Measurements from ENCODE around the gene MYL7. TPM values are rescaled to one million over a fixed set of nuclear protein-coding genes. Genes with fewer than 3 reads are reported as not detected.

Gene MYL7
- total and polyA plus RNA-seq, 7 donors = 0.15 to 1.7 (median 0.98) TPM; not detected in 3

- TF ChIP-seq CTCF (IDR thresholded peaks at IDR 0.05) = no peak
- ATAC-seq (no peak), DNase-seq (no peak)
- Histone ChIP-seq H3K4me1 (no peaks in the 10 kb centered on the region), H3K36me3 (ENCODE audit: insufficient read depth in 1 of 2, low read depth in 1 of 2) (no peaks in the 10 kb centered on the region), H3K27ac (no peak overlapping the region), H3K9me3 (no peaks in the 10 kb centered on the region), H3K4me3 (no peak overlapping the region), H3K27me3 (ENCODE audit: insufficient read depth in 3 of 3, low read length in 2 of 3) (no peaks in the 10 kb centered on the region)
- intact Hi-C loops (cut with DNase I) = no loop called here
- whole genome bisulfite sequencing, 3 donors = 56 to 70% (median 62%) methylated on average over 2 of the region's 2 CpGs
Observed at GRCh38 chr7:44094883-44095592, 46.1 kb downstream of the MYL7 start.

- DNase-seq (peak in 1 of 2 donors; percentile 3), ATAC-seq (no peak)
- 82 to 86% (median 85%) methylated on average over 2 of the region's 2 CpGs for WGBS, 3 donors
- intact Hi-C loops (cut with DNase I) = no loop called here
- H3K27me3 ChIP-seq (ENCODE audit: insufficient read depth in 3 of 3, low read length in 2 of 3) = no peaks in the 10 kb centered on the region
- no peak overlapping the region for H3K4me3 ChIP-seq
- H3K9me3 ChIP-seq = no peaks in the 10 kb centered on the region
- no peaks in the 10 kb centered on the region for H3K36me3 ChIP-seq (ENCODE audit: insufficient read depth in 1 of 2, low read depth in 1 of 2)
- no peak overlapping the region for H3K27ac ChIP-seq
- no peak for TF ChIP-seq CTCF (IDR thresholded peaks at IDR 0.05)
- H3K4me1 ChIP-seq = peaks cover 1% of the 10 kb centered on the region
Observed at GRCh38 chr7:44094365-44094764, 46.8 kb downstream of the MYL7 start.

GRCh38 chr7:44093102-44093641 is 48.0 kb downstream of the MYL7 start:
- ATAC-seq = no peak
- Histone ChIP-seq H3K4me3 (no peak overlapping the region), H3K9me3 (no peaks in the 10 kb centered on the region), H3K4me1 (peaks cover 11% of the 10 kb centered on the region), H3K27ac (no peak overlapping the region), H3K36me3 (ENCODE audit: insufficient read depth in 1 of 2, low read depth in 1 of 2) (no peaks in the 10 kb centered on the region), H3K27me3 (ENCODE audit: insufficient read depth in 3 of 3, low read length in 2 of 3) (no peaks in the 10 kb centered on the region)
- DNase-seq = peak; percentile 2 to 12
- 82 to 89% (median 86%) methylated on average over 6 of the region's 6 CpGs for WGBS, 3 donors
- TF ChIP-seq CTCF (IDR thresholded peaks at IDR 0.05) = no peak
- intact Hi-C loops (cut with DNase I) = no loop called here

Other genes with a start within 250 kb of the MYL7 start
- 10 to 100 TPM; 41.3 to 54.4 (median 44.8) TPM for gene URGCP, start 234.7 kb downstream of the MYL7 start, total RNA-seq
- 10 to 100 TPM; 19.2 to 31.8 (median 22.4) TPM for gene URGCP, start 234.7 kb downstream of the MYL7 start, polyA plus RNA-seq
- gene UBE2D4, start 214.9 kb downstream of the MYL7 start, total RNA-seq = 10 to 100 TPM; 54.2 to 78.8 (median 69.1) TPM
- gene UBE2D4, start 214.9 kb downstream of the MYL7 start, polyA plus RNA-seq = 100 to 1,000 TPM in 1 of 3 donors, 10 to 100 TPM in 2; 50.2 to 118 (median 61.1) TPM
- not detected for gene SPDYE1, start 143.4 kb downstream of the MYL7 start, total RNA-seq
- gene SPDYE1, start 143.4 kb downstream of the MYL7 start, polyA plus RNA-seq = not detected
- gene DBNL, start 96.6 kb downstream of the MYL7 start, total RNA-seq = 10 to 100 TPM; 33.4 to 45.1 (median 38.7) TPM
- gene DBNL, start 96.6 kb downstream of the MYL7 start, polyA plus RNA-seq = 10 to 100 TPM; 35.5 to 66.7 (median 53.0) TPM
- 100 to 1,000 TPM; 214 to 449 (median 298) TPM for gene PGAM2, start 75.8 kb downstream of the MYL7 start, total RNA-seq
- 1,000 to 10,000 TPM in 1 of 3 donors, 100 to 1,000 TPM in 2; 285 to 1,581 (median 569) TPM for gene PGAM2, start 75.8 kb downstream of the MYL7 start, polyA plus RNA-seq
- gene POLM, start 58.8 kb downstream of the MYL7 start, total RNA-seq = 10 to 100 TPM in 3 of 4 donors, 1 to 10 TPM in 1; 7.7 to 13.1 (median 10.4) TPM
- gene POLM, start 58.8 kb downstream of the MYL7 start, polyA plus RNA-seq = 1 to 10 TPM; 7.1 to 9.6 (median 7.1) TPM
- 10 to 100 TPM in 3 of 4 donors, 1 to 10 TPM in 1; 6.9 to 22.0 (median 14.6) TPM for gene AEBP1, start 37.0 kb downstream of the MYL7 start, total RNA-seq
- 1 to 10 TPM; 2.8 to 7.8 (median 5.9) TPM for gene AEBP1, start 37.0 kb downstream of the MYL7 start, polyA plus RNA-seq
- 100 to 1,000 TPM in 3 of 4 donors, 10 to 100 TPM in 1; 79.2 to 127 (median 119) TPM for gene POLD2, start 17.8 kb downstream of the MYL7 start, total RNA-seq
- gene POLD2, start 17.8 kb downstream of the MYL7 start, polyA plus RNA-seq = 10 to 100 TPM; 57.3 to 87.1 (median 81.3) TPM
- gene GCK, start 48.1 kb upstream of the MYL7 start, total RNA-seq = not detected
- gene GCK, start 48.1 kb upstream of the MYL7 start, polyA plus RNA-seq = under 1 TPM; 0.07 to 0.11 (median 0.08) TPM
- gene YKT6, start 59.6 kb upstream of the MYL7 start, total RNA-seq = 10 to 100 TPM; 49.7 to 69.4 (median 63.7) TPM
- gene YKT6, start 59.6 kb upstream of the MYL7 start, polyA plus RNA-seq = 100 to 1,000 TPM in 2 of 3 donors, 10 to 100 TPM in 1; 47.7 to 153 (median 148) TPM
- gene CAMK2B, start 184.3 kb upstream of the MYL7 start, total RNA-seq = 10 to 100 TPM; 50.0 to 81.4 (median 67.2) TPM
- 10 to 100 TPM; 14.5 to 24.3 (median 19.9) TPM for gene CAMK2B, start 184.3 kb upstream of the MYL7 start, polyA plus RNA-seq